AG04450 (cell line): Measurements from ENCODE around the gene PHLDA1. TPM values are rescaled to one million over a fixed set of nuclear protein-coding genes. Genes with fewer than 3 reads are reported as not detected.
"Not testable (repeated sequence)": the region's sequence is repeated elsewhere in the genome, so short reads cannot be mapped to it uniquely, and the experiment has no call there.

Experiments used
- CTCF ChIA-PET: fragments of 300-600, 350-600 bp; formaldehyde crosslinking; extraction: SDS; loops from one replicate; lab custom pipeline; 2022; ENCODE audit warnings: antibody characterized with exemption, inconsistent platforms; lab: Charles Lee
- POLR2A ChIA-PET: fragments of 350-600 bp; formaldehyde crosslinking; extraction: SDS; loops from one replicate; lab custom pipeline; 2021; ENCODE audit warnings: antibody characterized with exemption, inconsistent platforms; lab: Yijun Ruan, JAX
- DNase-seq: peaks from one replicate; pipeline ENCODE4 v3.0.0-alpha.2; 2011; ENCODE audit warnings: low read depth, low spot score
- H3K27ac ChIP-seq: one replicate; pipeline ENCODE4 v1.5.1; 2012; ENCODE audit warnings: low read depth, low read length, control low read depth
- H3K27me3 ChIP-seq: one replicate; pipeline ENCODE4 v1.6.0; 2012; ENCODE audit warnings: low read length; ENCODE audit not compliant: control insufficient read depth, insufficient read depth
- H3K4me3 ChIP-seq: 2 replicates; pipeline ENCODE4 v1.5.1; 2011; ENCODE audit warnings: mild to moderate bottlenecking, low read depth, low read length, control low read depth
- H3K9me3 ChIP-seq: 2 replicates; pipeline ENCODE4 v1.5.1; 2012; ENCODE audit warnings: low read length; ENCODE audit not compliant: control insufficient read depth, insufficient read depth
- CTCF ChIP-seq: IDR thresholded peaks from 2 replicates; pipeline ENCODE4 v1.5.1; 2011; ENCODE audit warnings: low read depth, low read length, control low read depth, inconsistent platforms
- polyA plus RNA-seq: library from polyadenylated mRNA; depleted of rRNA; stranded (reverse); fragments of >200 nt; gene quantifications from 2 replicates; pipeline ENCODE4 v1.2.3, GENCODE V29; 2011

The PHLDA1 gene
- polyA plus RNA-seq, 1 experiment = 99.5 TPM

- no peak for TF ChIP-seq CTCF
- DNase-seq = no peak
- no peak overlapping the region for H3K4me3 ChIP-seq
- H3K9me3 ChIP-seq = no peaks in the 10 kb centered on the region
- CTCF ChIA-PET = no interaction called here
- no peak overlapping the region for H3K27ac ChIP-seq
- POLR2A ChIA-PET = no interaction called here
- H3K27me3 ChIP-seq = no peaks in the 10 kb centered on the region
These were observed 45.4 kb downstream of the PHLDA1 start for GRCh38 chr12:75986001-75986746.

- Histone ChIP-seq H3K27ac (no peak overlapping the region), H3K4me3 (no peak overlapping the region), H3K27me3 (no peaks in the 10 kb centered on the region), H3K9me3 (no peaks in the 10 kb centered on the region)
- no peak for DNase-seq
- ChIA-PET CTCF (no interaction called here), POLR2A (no interaction called here)
- TF ChIP-seq CTCF = no peak
These were observed 46.0 kb downstream of the PHLDA1 start for GRCh38 chr12:75985566-75985965.

- no peak for TF ChIP-seq CTCF
- Histone ChIP-seq H3K27ac (no peak overlapping the region), H3K4me3 (no peak overlapping the region), H3K9me3 (no peaks in the 10 kb centered on the region), H3K27me3 (no peaks in the 10 kb centered on the region)
- CTCF ChIA-PET = no interaction called here
- no peak for DNase-seq
- POLR2A ChIA-PET = interaction anchor here (1.1 kb wide), 1 partner anchor 279 kb away, joined by 3 read pairs; no protein-coding TSS in a partner anchor
These were observed 46.9 kb downstream of the PHLDA1 start for GRCh38 chr12:75984577-75985182.

GRCh38 chr12:75983851-75984250, 47.7 kb downstream of the PHLDA1 start:
- H3K9me3 ChIP-seq, H3K27ac ChIP-seq, H3K4me3 ChIP-seq, CTCF ChIA-PET, H3K27me3 ChIP-seq, DNase-seq: not testable (repeated sequence)
- POLR2A ChIA-PET = interaction anchor here (1.1 kb wide), 1 partner anchor 278 kb away, joined by 3 read pairs; no protein-coding TSS in a partner anchor

GRCh38 chr12:75982979-75983660, 48.5 kb downstream of the PHLDA1 start:
- TF ChIP-seq CTCF = no peak
- Histone ChIP-seq H3K9me3 (no peaks in the 10 kb centered on the region), H3K4me3 (peak overlapping the region; percentile 55), H3K27ac (no peak overlapping the region), H3K27me3 (no peaks in the 10 kb centered on the region)
- no peak for DNase-seq
- ChIA-PET POLR2A (no interaction called here), CTCF (no interaction called here)
